HL-60/S4 treated with phorbol 12-myristate 13-acetate at 8.2 ng/mL for 4 days and 3 days (cell line): ENCODE results near the gene AFF3.
"Not testable (repeated sequence)": the region's sequence is repeated elsewhere in the genome, so short reads cannot be mapped to it uniquely, and the experiment has no call there.

Experiments used
- in situ Hi-C: fragments of 300-500 bp; cut with MboI; formaldehyde crosslinking; loops from 2 replicates; pipeline ENCODE4 v1.15.0; 2022; ENCODE audit warnings: low sequenced_read_pairs

AFF3 gene

GRCh38 chr2:99773642-99774041 lies 368.7 kb downstream of the AFF3 start:
- in situ Hi-C loops, result not testable (repeated sequence)

GRCh38 chr2:99772591-99773331 lies 369.6 kb downstream of the AFF3 start:
- in situ Hi-C loops, result no loop called here

GRCh38 chr2:99771681-99772333 lies 370.6 kb downstream of the AFF3 start:
- in situ Hi-C loops, result no loop called here

- in situ Hi-C loops, result no loop called here
Measured at GRCh38 chr2:99770876-99771275, 371.5 kb downstream of the AFF3 start.

GRCh38 chr2:99765731-99766318 lies 376.6 kb downstream of the AFF3 start:
- in situ Hi-C loops, result no loop called here

- in situ Hi-C loops, result no loop called here
Measured at GRCh38 chr2:99763764-99764163, 378.6 kb downstream of the AFF3 start.

GRCh38 chr2:99762714-99763113 lies 379.7 kb downstream of the AFF3 start:
- in situ Hi-C loops, result no loop called here

GRCh38 chr2:99757611-99758114 lies 384.7 kb downstream of the AFF3 start:
- in situ Hi-C loops, result no loop called here

GRCh38 chr2:99756059-99756458 lies 386.3 kb downstream of the AFF3 start:
- in situ Hi-C loops, result no loop called here

- in situ Hi-C loops, result no loop called here
Measured at GRCh38 chr2:99754210-99754609, 388.2 kb downstream of the AFF3 start.

GRCh38 chr2:99753505-99753904 lies 388.9 kb downstream of the AFF3 start:
- in situ Hi-C loops, result no loop called here

- in situ Hi-C loops, result no loop called here
Measured at GRCh38 chr2:99748344-99748743, 394.0 kb downstream of the AFF3 start.

- in situ Hi-C loops, result no loop called here
Measured at GRCh38 chr2:99747842-99748241, 394.5 kb downstream of the AFF3 start.

GRCh38 chr2:99743146-99743545 lies 399.2 kb downstream of the AFF3 start:
- in situ Hi-C loops, result no loop called here

GRCh38 chr2:99737537-99737936 lies 404.9 kb downstream of the AFF3 start:
- in situ Hi-C loops, result no loop called here

- in situ Hi-C loops, result no loop called here
Measured at GRCh38 chr2:99735753-99736152, 406.6 kb downstream of the AFF3 start.

- in situ Hi-C loops, result not testable (repeated sequence)
Measured at GRCh38 chr2:99735314-99735713, 407.1 kb downstream of the AFF3 start.

- in situ Hi-C loops, result no loop called here
Measured at GRCh38 chr2:99734236-99734635, 408.2 kb downstream of the AFF3 start.

GRCh38 chr2:99729104-99730025 lies 413.0 kb downstream of the AFF3 start:
- in situ Hi-C loops, result no loop called here

GRCh38 chr2:99728166-99728565 lies 414.2 kb downstream of the AFF3 start:
- in situ Hi-C loops, result no loop called here

- in situ Hi-C loops, result no loop called here
Measured at GRCh38 chr2:99727199-99727598, 415.2 kb downstream of the AFF3 start.
